MM.1S (cell line): ENCODE results near the gene PSORS1C2.
"Not testable (repeated sequence)": the region's sequence is repeated elsewhere in the genome, so short reads cannot be mapped to it uniquely, and the experiment has no call there.

Experiments used
- EZH2 ChIP-seq: fragments of 300-600 bp; sonication (generic); optimal IDR thresholded peaks from 2 replicates; pipeline ENCODE3; 2017; ENCODE audit warnings: low read depth, mild to moderate bottlenecking, antibody characterized with exemption, low read length, mixed read lengths
- EZH2phosphoT487 ChIP-seq: fragments of 300-600 bp; sonication (generic); IDR thresholded peaks from 2 replicates; pipeline ENCODE4 v1.6.1; 2018; ENCODE audit warnings: antibody characterized with exemption, low read length
- TF ChIP-seq, protein P1 (sequence below): fragments of 300-600 bp; sonication (generic); IDR thresholded peaks from 2 replicates; pipeline ENCODE4 v1.5.1; 2016; ENCODE audit warnings: antibody characterized with exemption, low read length, mixed read lengths

DNA sequence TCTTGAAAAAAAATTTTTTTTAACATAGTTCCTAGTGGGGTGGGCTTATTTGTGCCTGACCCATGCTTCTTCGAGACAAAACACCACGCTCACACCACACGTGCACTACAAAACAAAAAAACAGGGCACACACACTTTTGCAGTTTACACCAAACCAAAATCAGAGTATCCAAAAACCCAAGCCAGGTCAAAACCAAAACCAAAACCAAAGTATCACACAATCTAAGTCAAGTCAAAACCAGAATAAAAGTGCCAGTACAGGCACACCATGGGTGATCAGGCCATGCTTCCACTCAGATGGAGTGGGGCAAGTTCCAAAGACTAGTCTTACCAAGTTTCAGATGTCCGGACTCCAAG, 46.8 kb upstream of the PSORS1C2 start:
- TF ChIP-seq, protein P1, sequence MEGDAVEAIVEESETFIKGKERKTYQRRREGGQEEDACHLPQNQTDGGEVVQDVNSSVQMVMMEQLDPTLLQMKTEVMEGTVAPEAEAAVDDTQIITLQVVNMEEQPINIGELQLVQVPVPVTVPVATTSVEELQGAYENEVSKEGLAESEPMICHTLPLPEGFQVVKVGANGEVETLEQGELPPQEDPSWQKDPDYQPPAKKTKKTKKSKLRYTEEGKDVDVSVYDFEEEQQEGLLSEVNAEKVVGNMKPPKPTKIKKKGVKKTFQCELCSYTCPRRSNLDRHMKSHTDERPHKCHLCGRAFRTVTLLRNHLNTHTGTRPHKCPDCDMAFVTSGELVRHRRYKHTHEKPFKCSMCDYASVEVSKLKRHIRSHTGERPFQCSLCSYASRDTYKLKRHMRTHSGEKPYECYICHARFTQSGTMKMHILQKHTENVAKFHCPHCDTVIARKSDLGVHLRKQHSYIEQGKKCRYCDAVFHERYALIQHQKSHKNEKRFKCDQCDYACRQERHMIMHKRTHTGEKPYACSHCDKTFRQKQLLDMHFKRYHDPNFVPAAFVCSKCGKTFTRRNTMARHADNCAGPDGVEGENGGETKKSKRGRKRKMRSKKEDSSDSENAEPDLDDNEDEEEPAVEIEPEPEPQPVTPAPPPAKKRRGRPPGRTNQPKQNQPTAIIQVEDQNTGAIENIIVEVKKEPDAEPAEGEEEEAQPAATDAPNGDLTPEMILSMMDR, result not testable (repeated sequence)
- not testable (repeated sequence) for TF ChIP-seq EZH2, EZH2phosphoT487
